PC-3 (cell line): ENCODE results near the gene TRAK1.
"Not testable (repeated sequence)": the region's sequence is repeated elsewhere in the genome, so short reads cannot be mapped to it uniquely, and the experiment has no call there.

ENCODE experiments used
- EZH2phosphoT487 ChIP-seq: fragments of 300-600 bp; sonication (generic); IDR thresholded peaks from 2 replicates; pipeline ENCODE4 v1.6.1; 2018; ENCODE audit warnings: mild to moderate bottlenecking, antibody characterized with exemption, low read length, borderline replicate concordance
- TF ChIP-seq, protein P1 (sequence below): fragments of 300-600 bp; sonication (generic); conservative IDR thresholded peaks from 2 replicates; pipeline ENCODE4 v1.5.1; 2017; ENCODE audit warnings: antibody characterized with exemption, low read depth, mild to moderate bottlenecking, low read length

DNA sequence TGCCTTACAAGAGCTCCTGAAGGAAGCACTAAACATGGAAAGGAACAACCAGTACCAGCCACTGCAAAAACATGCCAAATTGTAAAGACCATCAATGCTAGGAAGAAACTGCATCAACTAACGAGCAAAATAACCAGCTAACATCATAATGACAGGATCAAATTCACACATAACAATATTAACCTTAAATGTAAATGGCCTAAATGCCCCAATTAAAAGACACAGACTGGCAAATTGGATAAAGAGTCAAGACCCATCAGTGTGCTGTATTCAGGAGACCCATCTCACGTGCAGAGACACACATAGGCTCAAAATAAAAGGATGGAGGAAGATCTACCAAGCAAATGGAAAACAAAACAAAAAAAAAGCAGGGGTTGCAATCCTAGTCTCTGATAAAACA lies 14.8 kb downstream of the TRAK1 start:
- TF ChIP-seq, protein P1, sequence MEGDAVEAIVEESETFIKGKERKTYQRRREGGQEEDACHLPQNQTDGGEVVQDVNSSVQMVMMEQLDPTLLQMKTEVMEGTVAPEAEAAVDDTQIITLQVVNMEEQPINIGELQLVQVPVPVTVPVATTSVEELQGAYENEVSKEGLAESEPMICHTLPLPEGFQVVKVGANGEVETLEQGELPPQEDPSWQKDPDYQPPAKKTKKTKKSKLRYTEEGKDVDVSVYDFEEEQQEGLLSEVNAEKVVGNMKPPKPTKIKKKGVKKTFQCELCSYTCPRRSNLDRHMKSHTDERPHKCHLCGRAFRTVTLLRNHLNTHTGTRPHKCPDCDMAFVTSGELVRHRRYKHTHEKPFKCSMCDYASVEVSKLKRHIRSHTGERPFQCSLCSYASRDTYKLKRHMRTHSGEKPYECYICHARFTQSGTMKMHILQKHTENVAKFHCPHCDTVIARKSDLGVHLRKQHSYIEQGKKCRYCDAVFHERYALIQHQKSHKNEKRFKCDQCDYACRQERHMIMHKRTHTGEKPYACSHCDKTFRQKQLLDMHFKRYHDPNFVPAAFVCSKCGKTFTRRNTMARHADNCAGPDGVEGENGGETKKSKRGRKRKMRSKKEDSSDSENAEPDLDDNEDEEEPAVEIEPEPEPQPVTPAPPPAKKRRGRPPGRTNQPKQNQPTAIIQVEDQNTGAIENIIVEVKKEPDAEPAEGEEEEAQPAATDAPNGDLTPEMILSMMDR, result not testable (repeated sequence)
- not testable (repeated sequence) for TF ChIP-seq EZH2phosphoT487
